LoVo (cell line): ENCODE measurements around the gene KIAA1191.
"Not testable (repeated sequence)": the region's sequence is repeated elsewhere in the genome, so short reads cannot be mapped to it uniquely, and the experiment has no call there.

Source experiments
- DNase-seq: peaks from one replicate; pipeline ENCODE4 v3.0.0-alpha.2; 2016; ENCODE audit warnings: low spot score

KIAA1191 gene, protein sequence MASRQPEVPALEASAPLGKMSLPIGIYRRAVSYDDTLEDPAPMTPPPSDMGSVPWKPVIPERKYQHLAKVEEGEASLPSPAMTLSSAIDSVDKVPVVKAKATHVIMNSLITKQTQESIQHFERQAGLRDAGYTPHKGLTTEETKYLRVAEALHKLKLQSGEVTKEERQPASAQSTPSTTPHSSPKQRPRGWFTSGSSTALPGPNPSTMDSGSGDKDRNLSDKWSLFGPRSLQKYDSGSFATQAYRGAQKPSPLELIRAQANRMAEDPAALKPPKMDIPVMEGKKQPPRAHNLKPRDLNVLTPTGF

DNA sequence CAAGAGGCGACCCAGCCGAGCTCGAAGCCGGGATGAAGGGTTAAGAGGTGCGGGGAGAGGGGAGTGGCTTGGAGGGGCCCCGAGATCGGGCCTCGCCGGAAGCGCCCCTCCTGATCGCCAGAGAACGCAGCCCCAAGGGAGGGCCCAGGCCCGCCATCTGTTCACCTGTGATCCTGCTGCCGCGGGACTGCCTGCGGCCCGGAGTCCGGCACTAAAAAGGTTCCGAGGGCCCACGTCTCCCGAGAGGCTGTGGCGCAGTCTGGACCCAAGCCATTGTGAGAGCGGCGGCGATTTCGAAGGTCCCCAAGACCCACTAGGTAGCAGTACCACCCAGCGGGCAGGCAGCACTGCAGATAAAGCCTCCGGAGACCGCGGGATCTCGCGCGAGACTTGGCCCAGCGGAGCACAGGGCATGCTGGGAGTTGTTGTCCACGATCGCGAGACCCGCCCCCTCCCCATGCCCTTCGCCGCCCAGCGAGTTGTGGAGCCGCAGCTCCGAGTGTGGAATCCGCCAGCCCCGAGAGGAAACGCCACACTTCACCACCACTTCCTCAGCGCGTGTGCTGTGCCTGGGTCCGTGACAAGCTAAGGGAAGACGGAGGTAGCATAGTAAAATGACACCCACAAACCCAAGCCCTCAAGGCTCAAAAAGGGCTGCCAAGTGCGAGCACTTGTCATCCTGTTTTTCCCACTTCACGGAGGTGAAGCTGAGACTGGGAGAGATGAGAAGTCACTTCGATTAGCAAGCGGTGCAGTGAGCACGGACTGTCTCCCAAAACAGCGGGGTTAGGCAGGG is at the start of gene KIAA1191:
Gene KIAA1191 (minus strand): TSS at position 328 of the 796 bp plus-strand sequence. CDS start 2,256 bp downstream, outside the sequence.
- peak; percentile 94 for DNase-seq

- peak; percentile 38 for DNase-seq
Observed at GRCh38 chr5:176410486-176411180, 49.1 kb upstream of the KIAA1191 start.

GRCh38 chr5:176409765-176410164 is 48.2 kb upstream of the KIAA1191 start:
- no peak for DNase-seq

DNA sequence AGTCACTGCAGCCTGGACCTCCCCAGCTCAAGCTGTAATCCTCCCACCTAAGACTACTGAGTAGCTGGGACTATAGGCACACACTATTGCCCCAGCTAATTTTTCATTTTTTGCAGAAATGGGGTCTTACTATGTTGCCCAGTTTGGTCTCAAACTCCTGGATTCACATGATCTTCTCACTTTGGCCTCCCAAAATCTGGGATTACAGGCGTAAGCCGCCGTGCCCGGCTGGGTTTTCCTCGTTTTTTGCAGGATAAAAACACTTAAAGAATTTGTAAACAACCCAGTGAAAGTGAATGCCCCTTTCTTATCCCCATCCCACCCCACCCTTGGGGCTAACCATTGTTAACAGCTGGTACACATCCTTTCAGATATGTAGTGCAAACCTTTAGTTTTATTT is 47.0 kb upstream of the KIAA1191 start:
- no peak for DNase-seq

DNA sequence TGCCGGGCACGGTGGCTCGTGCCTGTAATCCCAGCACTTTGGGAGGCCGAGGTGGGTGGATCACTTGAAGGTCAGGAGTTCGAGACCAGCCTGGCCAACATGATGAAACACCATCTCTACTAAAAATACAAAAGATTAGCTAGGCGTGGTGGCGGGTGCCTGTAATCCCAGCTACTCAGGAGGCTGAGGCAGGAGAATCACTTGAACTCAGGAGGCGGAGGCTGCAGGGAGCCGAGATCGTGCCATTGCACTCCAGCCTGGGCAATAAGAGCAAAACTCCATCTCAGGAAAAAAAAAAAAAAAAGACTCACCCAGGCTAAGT is 46.6 kb upstream of the KIAA1191 start:
- DNase-seq = not testable (repeated sequence)

- no peak for DNase-seq
Observed at GRCh38 chr5:176407456-176408251, 46.1 kb upstream of the KIAA1191 start.

DNA sequence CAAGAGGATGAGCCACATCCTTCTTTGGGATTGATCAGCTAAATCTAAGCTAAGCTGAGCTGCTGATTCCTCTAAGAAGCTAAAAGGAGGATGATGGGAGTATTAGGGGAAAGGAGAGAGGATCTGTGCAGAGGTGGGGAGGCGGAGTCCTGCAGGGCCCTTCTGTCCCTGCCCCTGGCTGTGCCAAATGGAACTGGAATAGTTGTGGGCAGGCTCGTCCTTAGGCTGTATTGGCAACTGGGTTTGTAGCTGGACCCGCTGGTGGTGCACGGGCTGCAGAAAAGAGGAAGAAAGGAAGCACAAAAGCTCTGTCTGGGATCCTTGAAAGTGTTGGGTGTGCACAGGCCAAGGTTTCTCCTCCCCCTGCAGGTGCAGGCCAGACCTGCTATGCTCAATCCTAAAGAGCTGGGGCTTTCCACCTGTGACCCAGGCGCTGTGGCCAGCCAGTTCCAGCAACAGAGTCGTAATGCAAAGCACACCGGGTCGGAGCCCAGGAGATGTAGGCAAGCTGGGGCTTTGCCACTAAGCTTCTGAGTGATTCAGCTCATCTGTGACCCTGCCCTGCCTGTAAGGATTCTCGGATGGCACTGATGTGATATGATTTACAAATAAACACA is 45.0 kb upstream of the KIAA1191 start:
- DNase-seq = no peak

DNA sequence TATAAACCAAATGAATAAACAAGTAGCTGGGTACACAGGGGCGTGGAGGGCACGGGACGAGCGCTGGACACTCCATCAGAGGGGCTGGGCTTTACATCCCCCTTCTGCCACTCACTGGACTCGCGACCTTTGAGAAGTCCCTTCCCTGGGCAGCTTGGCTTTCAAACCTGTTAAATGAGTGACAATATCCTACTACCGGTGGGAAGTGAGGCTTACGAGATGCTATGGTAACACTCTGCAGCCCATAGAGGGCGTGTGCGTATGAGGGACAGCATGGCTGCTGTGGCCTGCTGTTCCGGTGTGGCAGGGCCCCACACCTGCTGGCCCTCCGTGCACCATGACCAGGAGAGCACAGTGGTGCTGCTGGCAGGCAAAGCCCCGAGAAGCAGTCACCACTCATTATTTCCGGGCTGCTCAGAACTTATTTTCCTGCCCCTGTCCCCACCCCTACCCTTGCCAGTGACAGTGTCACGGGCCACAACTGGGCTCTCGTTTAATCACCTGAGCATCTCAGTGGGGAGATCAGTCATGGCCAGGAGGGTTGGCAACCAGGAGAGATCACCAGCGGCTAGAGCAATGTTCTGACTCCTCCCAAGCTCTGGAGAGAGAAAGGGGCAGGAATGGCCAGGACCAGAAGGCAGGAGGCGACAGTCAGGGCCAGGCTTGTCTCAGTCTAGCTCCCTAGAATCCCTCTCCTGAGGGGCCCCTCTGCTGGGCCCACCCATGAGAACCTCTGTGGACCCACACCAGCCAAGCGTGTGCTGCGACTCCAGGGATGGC is 44.3 kb upstream of the KIAA1191 start:
- DNase-seq = no peak

- DNase-seq = no peak
Observed at GRCh38 chr5:176401281-176402205, 40.0 kb upstream of the KIAA1191 start.

GRCh38 chr5:176400382-176401156 is 39.0 kb upstream of the KIAA1191 start:
- DNase-seq = peak; percentile 88

GRCh38 chr5:176397736-176398420 is 36.3 kb upstream of the KIAA1191 start:
- DNase-seq = no peak

GRCh38 chr5:176396330-176396729 is 34.8 kb upstream of the KIAA1191 start:
- no peak for DNase-seq

DNA sequence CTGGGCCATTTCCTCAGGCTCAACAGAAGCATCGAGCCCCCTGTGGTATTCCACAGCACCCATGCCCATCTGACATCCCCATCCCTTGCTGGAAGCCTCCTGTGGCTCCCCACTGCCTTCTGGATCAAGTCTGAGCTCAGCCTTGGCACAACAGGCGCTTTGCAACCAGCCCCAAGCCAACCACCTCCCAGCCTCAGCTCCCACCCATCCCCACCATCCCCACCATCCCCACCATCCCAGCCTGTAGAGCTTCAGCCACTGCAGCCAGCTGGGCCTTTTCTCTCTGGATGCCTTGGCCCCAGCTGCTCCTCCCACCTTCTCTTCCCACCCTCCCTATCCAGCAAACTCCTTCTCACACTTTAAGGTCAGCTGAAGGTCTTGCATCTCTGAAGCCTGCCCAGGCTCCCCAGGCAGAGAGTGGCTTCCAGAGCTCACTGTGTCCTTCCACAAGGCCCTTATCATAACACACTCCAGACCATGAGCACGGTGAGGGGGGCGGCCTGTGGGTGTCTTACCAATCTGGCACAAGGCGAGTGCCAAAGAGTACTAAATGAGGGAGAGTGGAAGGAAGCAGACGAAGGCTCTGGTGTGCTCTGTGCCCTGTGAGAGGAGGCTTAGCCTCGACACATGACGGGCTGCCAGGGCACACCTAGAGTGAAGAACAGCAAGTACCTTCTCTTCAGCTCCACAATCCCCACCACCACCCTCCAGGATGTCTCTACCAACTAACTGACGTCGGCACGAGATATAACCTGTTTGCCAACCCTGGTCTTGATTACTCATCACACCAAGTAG is 33.5 kb upstream of the KIAA1191 start:
- no peak for DNase-seq

DNA sequence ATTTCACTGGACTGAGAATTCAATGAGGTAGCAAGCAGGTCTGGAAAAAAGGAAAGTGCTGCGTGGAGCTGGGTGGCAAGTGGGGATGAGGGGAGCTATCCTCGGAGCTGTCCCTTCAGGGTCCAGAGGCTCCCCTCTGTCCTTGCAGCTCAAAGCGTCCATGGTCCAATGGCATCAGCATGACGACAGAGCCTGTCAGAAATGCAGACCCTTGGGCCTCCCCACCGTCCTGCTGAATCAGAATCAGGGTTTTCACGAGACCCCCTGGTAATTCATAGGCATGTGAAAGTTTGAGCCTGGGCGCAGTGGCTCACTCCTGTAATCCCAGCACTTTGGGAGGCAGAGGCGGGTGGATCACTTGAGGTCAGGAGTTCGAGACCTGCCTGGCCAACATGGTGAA is 32.5 kb upstream of the KIAA1191 start:
- DNase-seq = no peak

GRCh38 chr5:176392526-176392925 is 31.0 kb upstream of the KIAA1191 start:
- DNase-seq = no peak

- DNase-seq = no peak
Observed at GRCh38 chr5:176391999-176392398, 30.4 kb upstream of the KIAA1191 start.

DNA sequence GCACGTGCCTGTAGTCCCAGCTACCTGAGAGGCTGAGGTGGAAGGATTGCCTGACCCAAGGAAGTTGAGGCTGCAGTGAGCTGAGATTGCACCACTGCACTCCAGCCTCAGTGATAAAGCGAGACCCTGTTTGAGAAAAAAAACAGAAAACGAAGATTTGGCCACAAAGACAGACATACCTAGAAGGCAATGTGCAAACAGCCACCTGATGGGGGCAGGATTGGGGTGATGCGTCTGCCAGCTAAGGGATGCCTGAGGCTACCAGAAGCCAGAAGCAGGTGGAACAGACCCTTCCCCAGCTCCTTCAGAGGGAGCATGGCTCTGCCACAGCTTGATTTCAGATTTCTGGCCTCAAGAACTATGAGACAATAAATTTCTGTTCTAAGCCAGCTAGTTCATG is 29.9 kb upstream of the KIAA1191 start:
- no peak for DNase-seq
